Subcutaneous adipose tissue (tissue), 4 donors: ENCODE data around the gene SDC3. TPM values are rescaled to one million over a fixed set of nuclear protein-coding genes. Genes with fewer than 3 reads are reported as not detected.

Experiments used
- total RNA-seq, 4 donors: library from RNA; depleted of rRNA; stranded (reverse); fragments of >200 nt; gene quantifications; one replicate each; pipeline ENCODE4 v1.1.0, GENCODE V29; 2016
- TF ChIP-seq, protein P1 (sequence below): fragments of 450-650 bp; IDR thresholded peaks from one replicate; pipeline ENCODE4 v1.5.1; 2016; ENCODE audit warnings: low read depth, mild to moderate bottlenecking, control low read depth, antibody characterized with exemption, moderate library complexity

The SDC3 gene
- total RNA-seq, 4 donors from 2014 or later, result 13.2 to 35.7 (median 20.7) TPM

DNA sequence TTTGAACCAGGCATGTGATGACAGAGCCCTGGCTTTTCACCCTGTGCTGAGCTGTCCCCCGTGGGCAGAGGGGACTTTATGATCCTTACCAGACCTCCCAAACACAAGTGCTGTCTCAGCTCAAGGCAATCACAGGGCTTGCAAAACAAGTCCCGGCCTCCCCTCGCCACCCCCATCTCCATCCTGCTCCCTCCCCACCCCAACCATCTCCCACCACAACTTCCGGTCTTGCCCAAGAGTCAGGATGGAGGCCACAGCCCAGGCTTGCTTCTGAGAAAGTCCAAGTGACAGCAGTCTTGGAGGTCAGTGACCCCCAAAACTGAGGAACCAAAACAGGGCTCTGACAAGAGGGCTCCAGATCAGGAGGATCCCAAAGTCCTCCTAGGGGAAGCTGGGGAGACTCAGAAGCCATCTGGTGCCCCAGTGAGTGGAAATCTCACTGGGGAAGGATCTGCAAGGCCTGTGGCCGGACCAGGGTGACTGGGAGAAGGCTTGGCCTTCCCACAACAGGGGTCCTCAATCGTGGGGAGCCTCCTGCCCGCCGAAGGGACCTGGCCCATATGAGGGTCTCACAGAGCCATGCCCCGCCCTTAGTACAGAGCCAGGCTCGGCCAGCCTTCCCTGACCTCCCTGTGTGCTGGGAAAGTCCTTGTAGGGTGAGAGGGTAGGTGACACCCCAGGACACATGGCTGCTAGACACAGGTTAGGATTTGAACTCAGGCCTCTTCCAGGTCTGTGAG is 4.5 kb upstream of the SDC3 start:
- TF ChIP-seq, protein P1, sequence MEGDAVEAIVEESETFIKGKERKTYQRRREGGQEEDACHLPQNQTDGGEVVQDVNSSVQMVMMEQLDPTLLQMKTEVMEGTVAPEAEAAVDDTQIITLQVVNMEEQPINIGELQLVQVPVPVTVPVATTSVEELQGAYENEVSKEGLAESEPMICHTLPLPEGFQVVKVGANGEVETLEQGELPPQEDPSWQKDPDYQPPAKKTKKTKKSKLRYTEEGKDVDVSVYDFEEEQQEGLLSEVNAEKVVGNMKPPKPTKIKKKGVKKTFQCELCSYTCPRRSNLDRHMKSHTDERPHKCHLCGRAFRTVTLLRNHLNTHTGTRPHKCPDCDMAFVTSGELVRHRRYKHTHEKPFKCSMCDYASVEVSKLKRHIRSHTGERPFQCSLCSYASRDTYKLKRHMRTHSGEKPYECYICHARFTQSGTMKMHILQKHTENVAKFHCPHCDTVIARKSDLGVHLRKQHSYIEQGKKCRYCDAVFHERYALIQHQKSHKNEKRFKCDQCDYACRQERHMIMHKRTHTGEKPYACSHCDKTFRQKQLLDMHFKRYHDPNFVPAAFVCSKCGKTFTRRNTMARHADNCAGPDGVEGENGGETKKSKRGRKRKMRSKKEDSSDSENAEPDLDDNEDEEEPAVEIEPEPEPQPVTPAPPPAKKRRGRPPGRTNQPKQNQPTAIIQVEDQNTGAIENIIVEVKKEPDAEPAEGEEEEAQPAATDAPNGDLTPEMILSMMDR, result no peak

DNA sequence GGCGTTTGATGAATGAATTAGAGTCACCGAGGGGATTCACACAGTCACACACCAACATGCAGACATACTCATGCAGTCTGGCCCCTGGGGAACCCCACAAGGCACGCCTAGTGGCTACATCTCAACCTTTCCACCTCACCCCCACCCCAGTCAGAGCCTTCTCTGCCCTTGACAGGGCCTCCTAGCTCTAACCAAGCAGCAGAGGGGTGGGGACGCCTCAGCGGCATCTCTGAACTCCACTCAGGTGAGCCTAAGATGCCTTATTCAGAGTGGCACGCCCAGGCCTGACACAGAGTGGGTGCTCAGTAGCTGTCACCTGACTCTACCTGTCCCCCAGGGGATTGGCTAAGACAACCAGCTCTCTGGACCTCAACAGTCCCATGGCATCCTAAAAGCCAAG is 3.7 kb upstream of the SDC3 start:
- TF ChIP-seq, protein P1, result no peak

DNA sequence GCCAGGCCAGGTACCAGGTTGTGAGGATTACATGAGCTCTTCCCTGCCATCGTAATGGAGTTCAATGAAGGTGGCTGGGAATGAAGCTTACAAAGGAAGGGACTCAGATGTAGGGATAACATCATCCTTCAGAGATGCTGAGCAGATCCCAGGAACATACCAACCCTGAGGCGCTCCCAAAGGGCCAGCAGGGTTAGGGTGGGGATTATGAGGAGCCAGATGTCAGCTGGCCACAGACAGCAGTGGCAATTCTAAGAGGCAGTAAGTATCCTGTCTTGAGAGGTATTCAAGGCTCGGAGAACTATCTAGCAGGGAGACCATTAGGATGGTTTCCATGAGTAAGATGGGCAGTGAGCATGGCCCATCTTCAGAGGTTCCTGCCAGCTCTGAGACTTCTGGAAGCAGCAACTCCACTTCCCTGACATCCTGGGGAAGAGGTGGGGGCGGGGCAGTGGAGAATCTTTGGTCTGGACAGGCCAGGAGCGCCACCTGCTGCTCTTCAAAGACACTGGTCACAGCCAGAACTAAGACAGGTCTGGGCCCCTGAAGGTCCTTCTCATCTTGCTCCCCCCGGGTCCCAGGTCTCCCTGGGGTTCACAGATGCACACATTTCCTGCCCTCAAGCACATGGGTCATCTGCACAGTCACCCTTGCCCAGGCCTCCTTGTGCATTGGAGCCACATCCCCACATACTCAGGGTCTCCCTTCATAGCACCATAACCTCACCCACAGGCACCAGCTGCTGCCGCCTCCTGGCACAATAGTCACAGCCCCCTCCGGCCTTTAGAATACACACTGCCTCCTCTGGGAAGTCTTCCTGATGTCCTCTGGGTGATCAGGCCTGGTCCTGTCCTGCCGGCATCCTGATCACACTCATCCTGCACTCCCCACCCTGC is 2.7 kb upstream of the SDC3 start:
- TF ChIP-seq, protein P1, result no peak

DNA sequence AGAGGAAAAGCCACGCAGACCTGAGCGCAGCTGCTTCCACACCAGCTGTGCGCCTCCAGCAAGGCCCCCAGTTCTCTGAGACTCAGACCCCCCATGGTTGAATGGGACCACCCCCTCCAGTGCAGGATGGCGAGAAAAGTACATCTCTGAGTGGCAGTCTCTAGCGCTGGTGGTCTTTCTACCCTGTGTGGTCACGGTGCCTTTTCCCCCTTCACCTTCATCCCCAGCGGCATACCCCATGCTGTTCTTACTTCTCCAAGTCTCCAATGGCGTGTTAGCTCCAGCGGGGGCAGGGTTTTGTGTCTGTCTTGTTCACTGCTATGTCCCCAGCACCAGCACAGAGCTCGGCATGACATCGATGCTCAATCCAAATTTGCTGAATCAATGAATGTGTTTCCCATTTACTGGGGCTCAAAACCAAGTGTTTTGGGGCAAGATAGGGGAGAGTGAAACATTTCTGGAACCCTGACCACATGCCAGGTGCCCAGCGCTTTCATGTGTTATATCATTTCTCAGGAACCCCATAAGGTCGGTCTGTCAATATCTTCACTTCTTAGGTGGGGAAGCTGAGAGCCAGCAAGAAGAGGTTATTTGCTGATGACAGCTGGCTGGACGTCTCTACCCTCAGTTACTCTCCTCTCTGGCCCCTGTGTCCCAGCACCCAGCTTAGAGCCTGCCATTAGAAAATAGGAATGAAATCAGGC is 959 bp upstream of the SDC3 start:
- TF ChIP-seq, protein P1, result no peak

DNA sequence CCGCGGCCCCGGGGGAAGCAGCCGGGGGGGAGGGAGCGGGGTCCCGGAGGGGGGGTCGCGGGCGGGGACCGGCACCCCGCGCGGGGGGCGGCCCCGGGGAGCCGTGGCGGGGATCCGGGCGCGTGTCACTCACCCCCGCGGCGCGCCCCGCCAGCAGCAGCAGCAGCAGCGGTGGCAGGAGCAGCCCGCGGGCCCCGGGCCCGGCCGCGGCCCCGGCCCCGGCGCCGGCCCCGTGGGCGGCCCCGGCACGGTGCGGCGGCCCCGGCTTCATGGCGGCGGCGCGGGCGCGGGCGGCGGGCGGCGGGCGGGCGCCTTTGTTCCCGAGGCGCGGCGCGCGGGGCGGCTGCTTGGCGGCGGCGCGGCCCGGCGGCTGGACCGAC is 252 bp downstream of the SDC3 start:
- TF ChIP-seq, protein P1, result no peak

DNA sequence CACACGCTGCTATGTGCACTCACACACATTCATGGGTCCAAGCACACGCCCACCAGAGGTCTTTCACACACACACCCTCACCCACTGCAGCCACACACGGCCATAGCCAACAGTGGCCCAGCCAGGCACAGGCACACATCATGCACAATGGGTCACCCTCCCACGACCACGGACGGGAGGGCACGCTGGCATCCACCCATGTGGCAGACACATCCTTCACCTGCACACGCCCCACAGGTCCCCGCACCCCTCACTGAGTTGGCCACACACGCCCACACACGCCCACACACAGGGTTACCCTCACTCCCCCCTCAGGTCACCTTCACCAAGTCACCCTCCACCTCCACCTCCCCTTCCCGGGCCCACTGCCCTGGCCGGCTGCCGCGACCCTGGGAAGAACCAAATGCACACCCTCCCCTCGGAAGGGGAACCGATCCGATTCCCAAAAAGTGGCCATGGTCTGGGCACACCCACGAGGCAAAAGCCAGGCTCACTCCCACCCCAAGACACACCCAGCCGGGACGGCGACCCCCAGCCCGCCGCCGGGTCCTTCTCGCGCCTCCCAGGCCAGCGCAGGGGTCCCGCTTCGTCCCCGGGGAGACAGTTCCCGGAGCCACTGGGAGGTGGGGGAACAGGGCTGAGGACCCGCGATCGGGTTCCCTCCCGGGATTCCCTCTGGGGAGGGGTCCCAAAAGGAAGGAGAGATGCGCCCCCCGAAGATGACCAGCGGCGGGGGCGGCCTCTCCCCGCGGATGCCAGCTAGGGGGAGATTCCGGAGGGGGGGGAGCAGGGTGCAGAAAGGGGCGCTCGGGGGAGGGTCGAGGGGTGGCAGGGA is 860 bp downstream of the SDC3 start:
- TF ChIP-seq, protein P1, result no peak
